WTC11 (cell line): ENCODE measurements around the gene PPP1R14D. TPM values are rescaled to one million over a fixed set of nuclear protein-coding genes. Genes with fewer than 3 reads are reported as not detected.

Experiments
- ATAC-seq: fragments of 200-7000 bp; cut with Tn5 transposase; 2 replicates; pipeline ENCODE4 v1.10.0; 2021; ENCODE audit warnings: mild to moderate bottlenecking, moderate library complexity
- CTCF ChIA-PET: fragments of 300-600 bp; sonication (Branson Sonifier 250); formaldehyde crosslinking; loops from one replicate; lab custom pipeline; 2021; ENCODE audit warnings: antibody characterized with exemption; lab: Charles Lee
- POLR2A ChIA-PET: fragments of 350-600 bp; sonication (Branson Sonifier 250); formaldehyde crosslinking; loops from one replicate; lab custom pipeline; 2021; ENCODE audit warnings: antibody characterized with exemption; lab: Charles Lee
- DNase-seq: peaks from one replicate; pipeline ENCODE4 v3.0.0; 2021; ENCODE audit warnings: low spot score
- H3K27ac Mint-ChIP-seq: 2 replicates; pipeline ENCODE4 v1.8.0; 2021; ENCODE audit warnings: mixed read lengths
- H3K27me3 Mint-ChIP-seq: 2 replicates; pipeline ENCODE4 v1.8.0; 2021; ENCODE audit warnings: low read depth, mild to moderate bottlenecking, moderate library complexity, mixed read lengths
- H3K36me3 Mint-ChIP-seq: 2 replicates; pipeline ENCODE4 v1.8.0; 2021; ENCODE audit warnings: mixed read lengths
- H3K4me1 Mint-ChIP-seq: 2 replicates; pipeline ENCODE4 v1.8.0; 2022; ENCODE audit warnings: mixed read lengths
- H3K4me3 Mint-ChIP-seq: 2 replicates; pipeline ENCODE4 v1.8.0; 2021; ENCODE audit warnings: mild to moderate bottlenecking, moderate library complexity, mixed read lengths
- H3K9me3 Mint-ChIP-seq: 2 replicates; pipeline ENCODE4 v1.8.0; 2021; ENCODE audit warnings: mixed read lengths
- AR ChIP-seq: fragments of 250-450 bp; sonication (Bioruptor Pico); IDR thresholded peaks from 2 replicates; pipeline ENCODE4 v1.9.0; 2021; ENCODE audit warnings: mild to moderate bottlenecking
- CTCF ChIP-seq: fragments of 200-600 bp; IDR thresholded peaks from 2 replicates; pipeline ENCODE4 v1.8.0; 2022; ENCODE audit warnings: antibody characterized with exemption
- EMX1 ChIP-seq: fragments of 250-450 bp; sonication (Bioruptor Pico); IDR thresholded peaks from 2 replicates; pipeline ENCODE4 v1.8.0; 2021; ENCODE audit warnings: mild to moderate bottlenecking
- FOXK1 ChIP-seq: sonication (generic); formaldehyde crosslinking; IDR thresholded peaks from 2 replicates; pipeline ENCODE4 v1.8.0; 2022; ENCODE audit warnings: mild to moderate bottlenecking, moderate library complexity, missing genetic modification reagents
- FOXP4 ChIP-seq: sonication (generic); formaldehyde crosslinking; IDR thresholded peaks from 2 replicates; pipeline ENCODE4 v1.8.0; 2022; ENCODE audit warnings: mild to moderate bottlenecking, missing genetic modification reagents
- GABPB1 ChIP-seq: sonication (generic); formaldehyde crosslinking; IDR thresholded peaks from 2 replicates; pipeline ENCODE4 v1.8.1; 2023; ENCODE audit warnings: mild to moderate bottlenecking, missing genetic modification reagents
- GRHL2 ChIP-seq: fragments of 250-450 bp; sonication (Bioruptor Pico); IDR thresholded peaks from 2 replicates; pipeline ENCODE4 v1.8.0; 2022; ENCODE audit warnings: mild to moderate bottlenecking, moderate library complexity; ENCODE audit not compliant: insufficient replicate concordance, severe bottlenecking
- IRF2 ChIP-seq: sonication (generic); formaldehyde crosslinking; IDR thresholded peaks from 2 replicates; pipeline ENCODE4 v1.8.0; 2022; ENCODE audit warnings: low read depth, missing genetic modification reagents, borderline replicate concordance
- JAZF1 ChIP-seq: fragments of 250-450 bp; sonication (Bioruptor Pico); IDR thresholded peaks from 2 replicates; pipeline ENCODE4 v1.9.0; 2021; ENCODE audit warnings: moderate library complexity, mild to moderate bottlenecking, inconsistent platforms
- JUN ChIP-seq: sonication (generic); formaldehyde crosslinking; IDR thresholded peaks from 2 replicates; pipeline ENCODE4 v1.8.0; 2023; ENCODE audit warnings: mild to moderate bottlenecking, missing genetic modification reagents
- MLX ChIP-seq: sonication (generic); formaldehyde crosslinking; IDR thresholded peaks from 2 replicates; pipeline ENCODE4 v1.8.1; 2023; ENCODE audit warnings: mild to moderate bottlenecking, missing genetic modification reagents, moderate library complexity
- MXD4 ChIP-seq: fragments of 250-450 bp; sonication (Bioruptor Pico); IDR thresholded peaks from 2 replicates; pipeline ENCODE4 v1.8.0; 2021; ENCODE audit warnings: mild to moderate bottlenecking, moderate library complexity, borderline replicate concordance
- MYBL2 ChIP-seq: sonication (generic); formaldehyde crosslinking; IDR thresholded peaks from 2 replicates; pipeline ENCODE4 v1.8.1; 2023; ENCODE audit warnings: mild to moderate bottlenecking, moderate library complexity, missing genetic modification reagents
- NR3C1 ChIP-seq: sonication (generic); formaldehyde crosslinking; conservative IDR thresholded peaks from 2 replicates; pipeline ENCODE4 v1.8.1; 2023; ENCODE audit warnings: low read depth, mild to moderate bottlenecking, missing genetic modification reagents
- PRRX2 ChIP-seq: fragments of 250-450 bp; sonication (Bioruptor Pico); IDR thresholded peaks from 2 replicates; pipeline ENCODE4 v1.8.0; 2021; ENCODE audit warnings: mild to moderate bottlenecking
- SOX15 ChIP-seq: fragments of 250-450 bp; sonication (Bioruptor Pico); IDR thresholded peaks from 2 replicates; pipeline ENCODE4 v1.9.0; 2021; ENCODE audit warnings: mild to moderate bottlenecking
- ZNF317 ChIP-seq: sonication (generic); formaldehyde crosslinking; IDR thresholded peaks from 2 replicates; pipeline ENCODE4 v1.8.1; 2023; ENCODE audit warnings: low read depth, mild to moderate bottlenecking, moderate library complexity, missing genetic modification reagents, borderline replicate concordance
- ZNF425 ChIP-seq: fragments of 250-450 bp; sonication (Bioruptor Pico); conservative IDR thresholded peaks from 2 replicates; pipeline ENCODE4 v1.9.0; 2021; ENCODE audit warnings: mild to moderate bottlenecking
- ZNF532 ChIP-seq: fragments of 250-450 bp; sonication (Bioruptor Pico); IDR thresholded peaks from 2 replicates; pipeline ENCODE4 v1.9.0; 2021; ENCODE audit warnings: mild to moderate bottlenecking, borderline replicate concordance
- ZNF671 ChIP-seq: fragments of 250-450 bp; sonication (Bioruptor Pico); IDR thresholded peaks from 2 replicates; pipeline ENCODE4 v1.8.0; 2021; ENCODE audit warnings: mild to moderate bottlenecking
- ZSCAN18 ChIP-seq: fragments of 250-450 bp; sonication (Bioruptor Pico); IDR thresholded peaks from 2 replicates; pipeline ENCODE4 v2.1.2; 2022; ENCODE audit warnings: mild to moderate bottlenecking, moderate library complexity
- total RNA-seq: library from RNA; stranded (reverse); gene quantifications from 3 replicates; pipeline ENCODE4 v1.2.3, GENCODE V29; 2021

PPP1R14D gene
- total RNA-seq, 1 experiment from 2014 or later: not detected

GRCh38 chr15:40843885-40844695 lies 15.6 kb upstream of the PPP1R14D start, which contains the start of gene SPINT1:
SPINT1 (plus strand) TSS chr15:40844048; CDS start chr15:40844555, 507 bp downstream.
- ChIA-PET CTCF (interaction anchor here (0.6 to 9.6 kb wide), 19 partner anchors 11 to 109 kb away, joined by 3 to 177 read pairs (median 4); partner anchors contain the start of genes CHAC1, GCHFR and VPS18), POLR2A (interaction anchor here (0.8 to 2.6 kb wide), 10 partner anchors 13 to 108 kb away, joined by 3 to 15 read pairs (median 8); partner anchors contain the start of genes CHAC1, DNAJC17, GCHFR and RHOV)
- DNase-seq: peak; percentile 63
- Mint-ChIP-seq H3K27ac (peak within 1 kb of the TSS; percentile 94), H3K4me1 (peaks cover 41% of the 10 kb centered on the region), H3K4me3 (peak within 1 kb of the TSS; percentile 93), H3K9me3 (no peaks in the 10 kb centered on the region), H3K27me3 (no peaks in the 10 kb centered on the region; the same call in 1 of the 2 replicates), H3K36me3 (peaks cover 9% of the 10 kb centered on the region)
- ATAC-seq: peak; percentile 53
- no peak for TF ChIP-seq SOX15
- no peak for TF ChIP-seq AR
- TF ChIP-seq FOXK1: peak; percentile 69
- TF ChIP-seq MYBL2 (CRISPR knock-in tag): no peak
- no peak for TF ChIP-seq EMX1 (CRISPR knock-in tag)
- no peak for TF ChIP-seq GABPB1 (CRISPR knock-in tag)
- TF ChIP-seq ZNF532 (CRISPR knock-in tag): no peak
- 0 out of 2 replicates have a peak, but pooled peaks have one; percentile 49 for TF ChIP-seq FOXP4 (CRISPR knock-in tag)
- TF ChIP-seq JUN (CRISPR knock-in tag): peak; percentile 59; the same call in 1 of the 2 replicates
- TF ChIP-seq GRHL2 (CRISPR knock-in tag): no peak
- no peak for TF ChIP-seq ZNF317 (CRISPR knock-in tag)
- TF ChIP-seq JAZF1 (CRISPR knock-in tag): no peak
- TF ChIP-seq IRF2 (CRISPR knock-in tag): no peak
- no peak for TF ChIP-seq MLX
- no peak for TF ChIP-seq CTCF
- no peak for TF ChIP-seq NR3C1 (CRISPR knock-in tag)
- TF ChIP-seq ZNF671: no peak
- no peak for TF ChIP-seq MXD4 (CRISPR knock-in tag)
- no peak for TF ChIP-seq ZNF425 (CRISPR knock-in tag)
- no peak for TF ChIP-seq PRRX2
- TF ChIP-seq ZSCAN18 (CRISPR knock-in tag): no peak
